ENCODE results near the gene NUMBL. TPM values are rescaled to one million over a fixed set of nuclear protein-coding genes. Genes with fewer than 3 reads are reported as not detected.
"Not testable (repeated sequence)": the region's sequence is repeated elsewhere in the genome, so short reads cannot be mapped to it uniquely, and the experiment has no call there.

NUMBL gene
- total RNA-seq, 2 experiments from 2014 or later: 4.9 to 8.9 TPM

DNA sequence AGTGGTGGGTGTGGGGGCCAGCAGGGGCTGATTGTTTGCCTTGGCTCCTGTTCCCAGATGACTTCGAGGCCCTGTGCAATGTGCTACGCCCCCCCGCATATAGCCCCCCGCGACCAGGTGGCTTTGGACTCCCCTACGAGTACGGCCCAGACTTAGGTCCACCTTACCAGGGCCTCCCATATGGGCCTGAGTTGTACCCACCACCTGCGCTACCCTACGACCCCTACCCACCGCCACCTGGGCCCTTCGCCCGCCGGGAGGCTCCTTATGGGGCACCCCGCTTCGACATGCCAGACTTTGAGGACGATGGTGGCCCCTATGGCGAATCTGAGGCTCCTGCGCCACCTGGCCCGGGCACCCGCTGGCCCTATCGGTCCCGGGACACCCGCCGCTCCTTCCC, 63.5 kb downstream of the NUMBL start:
- ChIA-PET CTCF (ENCODE audit: unreplicated experiment) (no interaction called here), POLR2A (no interaction called here)
- H3K36me3 ChIP-seq (ENCODE audit: insufficient read depth, low read length): peaks cover 13% of the 10 kb centered on the region
- H3K4me3 ChIP-seq (ENCODE audit: low read depth, low read length, poor library complexity, severe bottlenecking): no peak overlapping the region
- no peaks in the 10 kb centered on the region for H3K79me2 ChIP-seq (ENCODE audit: insufficient read depth, low read depth, low read length)
- H3K4me1 ChIP-seq (ENCODE audit: insufficient read depth, low read length, poor library complexity, severe bottlenecking): no peaks in the 10 kb centered on the region
- intact Hi-C loops (cut with micrococcal nuclease; ENCODE audit: unreplicated experiment): no loop called here
- no peaks in the 10 kb centered on the region for H3K9me2 ChIP-seq (ENCODE audit: insufficient read depth, low read length)
- TF ChIP-seq, protein P1, sequence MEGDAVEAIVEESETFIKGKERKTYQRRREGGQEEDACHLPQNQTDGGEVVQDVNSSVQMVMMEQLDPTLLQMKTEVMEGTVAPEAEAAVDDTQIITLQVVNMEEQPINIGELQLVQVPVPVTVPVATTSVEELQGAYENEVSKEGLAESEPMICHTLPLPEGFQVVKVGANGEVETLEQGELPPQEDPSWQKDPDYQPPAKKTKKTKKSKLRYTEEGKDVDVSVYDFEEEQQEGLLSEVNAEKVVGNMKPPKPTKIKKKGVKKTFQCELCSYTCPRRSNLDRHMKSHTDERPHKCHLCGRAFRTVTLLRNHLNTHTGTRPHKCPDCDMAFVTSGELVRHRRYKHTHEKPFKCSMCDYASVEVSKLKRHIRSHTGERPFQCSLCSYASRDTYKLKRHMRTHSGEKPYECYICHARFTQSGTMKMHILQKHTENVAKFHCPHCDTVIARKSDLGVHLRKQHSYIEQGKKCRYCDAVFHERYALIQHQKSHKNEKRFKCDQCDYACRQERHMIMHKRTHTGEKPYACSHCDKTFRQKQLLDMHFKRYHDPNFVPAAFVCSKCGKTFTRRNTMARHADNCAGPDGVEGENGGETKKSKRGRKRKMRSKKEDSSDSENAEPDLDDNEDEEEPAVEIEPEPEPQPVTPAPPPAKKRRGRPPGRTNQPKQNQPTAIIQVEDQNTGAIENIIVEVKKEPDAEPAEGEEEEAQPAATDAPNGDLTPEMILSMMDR (conservative IDR thresholded peaks at IDR 0.05; ENCODE audit: low read length): no peak
- no peak for TF ChIP-seq EZH2phosphoT487 (IDR thresholded peaks at IDR 0.05; ENCODE audit: borderline replicate concordance, low read depth, low read length)
- no TSS peak for BruUV-seq (replicated peaks)
- DNase-seq (ENCODE audit: low spot score): no peak
- no peak overlapping the region for H3K4me2 ChIP-seq (ENCODE audit: low read length)
- no peak overlapping the region for H3K27ac ChIP-seq (ENCODE audit: low read depth, low read length, poor library complexity, severe bottlenecking)
- no peaks in the 10 kb centered on the region for H4K20me1 ChIP-seq (ENCODE audit: insufficient read depth, low read length)
- H2AFZ ChIP-seq (ENCODE audit: low read length): no peak overlapping the region
- H3K9me3 ChIP-seq (ENCODE audit: low read length): no peaks in the 10 kb centered on the region

DNA sequence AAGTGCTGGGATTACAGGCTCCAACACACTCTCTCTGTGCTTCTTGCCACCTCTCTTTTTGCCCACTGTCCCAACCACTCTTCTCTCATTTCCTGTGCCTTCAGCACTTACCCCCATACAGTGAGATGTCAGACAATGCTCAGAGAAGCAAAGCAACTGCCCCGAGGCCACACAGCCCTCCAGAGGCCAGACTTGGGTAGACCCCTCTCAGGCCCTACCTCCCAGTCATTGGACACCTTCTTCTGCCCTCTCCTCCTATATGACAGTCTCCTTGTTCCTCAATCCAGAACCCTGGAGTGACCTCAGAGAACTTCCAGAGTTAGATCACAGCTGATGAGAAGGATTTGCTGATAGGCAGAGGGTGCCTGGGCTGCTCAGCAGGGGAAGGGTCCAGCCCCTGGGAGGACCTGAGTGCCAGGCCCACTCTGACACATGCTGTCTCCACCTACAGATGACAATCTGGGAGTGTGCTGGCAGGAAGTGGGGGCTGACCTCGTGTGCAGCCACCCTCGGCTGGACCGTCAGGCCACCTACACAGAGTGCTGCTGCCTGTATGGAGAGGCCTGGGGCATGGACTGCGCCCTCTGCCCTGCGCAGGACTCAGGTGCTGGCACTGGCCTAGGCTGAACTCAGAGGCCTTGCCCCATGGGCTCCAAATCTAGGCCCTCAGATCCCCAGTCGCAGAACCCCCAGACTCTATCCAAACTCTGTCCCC, 64.9 kb downstream of the NUMBL start:
- Histone ChIP-seq H2AFZ (ENCODE audit: low read length) (no peak overlapping the region), H3K79me2 (ENCODE audit: insufficient read depth, low read depth, low read length) (no peaks in the 10 kb centered on the region), H4K20me1 (ENCODE audit: insufficient read depth, low read length) (no peaks in the 10 kb centered on the region), H3K4me1 (ENCODE audit: insufficient read depth, low read length, poor library complexity, severe bottlenecking) (no peaks in the 10 kb centered on the region), H3K9me3 (ENCODE audit: low read length) (no peaks in the 10 kb centered on the region), H3K36me3 (ENCODE audit: insufficient read depth, low read length) (peaks cover 20% of the 10 kb centered on the region), H3K4me3 (ENCODE audit: low read depth, low read length, poor library complexity, severe bottlenecking) (no peak overlapping the region), H3K27ac (ENCODE audit: low read depth, low read length, poor library complexity, severe bottlenecking) (no peak overlapping the region), H3K4me2 (ENCODE audit: low read length) (no peak overlapping the region), H3K9me2 (ENCODE audit: insufficient read depth, low read length) (no peaks in the 10 kb centered on the region)
- BruUV-seq (replicated peaks): no TSS peak
- TF ChIP-seq, protein P1 (conservative IDR thresholded peaks at IDR 0.05; ENCODE audit: low read length): no peak
- no peak for TF ChIP-seq EZH2phosphoT487 (IDR thresholded peaks at IDR 0.05; ENCODE audit: borderline replicate concordance, low read depth, low read length)
- no peak for DNase-seq (ENCODE audit: low spot score)
- intact Hi-C loops (cut with micrococcal nuclease; ENCODE audit: unreplicated experiment): no loop called here
- ChIA-PET POLR2A (no interaction called here), CTCF (ENCODE audit: unreplicated experiment) (no interaction called here)

DNA sequence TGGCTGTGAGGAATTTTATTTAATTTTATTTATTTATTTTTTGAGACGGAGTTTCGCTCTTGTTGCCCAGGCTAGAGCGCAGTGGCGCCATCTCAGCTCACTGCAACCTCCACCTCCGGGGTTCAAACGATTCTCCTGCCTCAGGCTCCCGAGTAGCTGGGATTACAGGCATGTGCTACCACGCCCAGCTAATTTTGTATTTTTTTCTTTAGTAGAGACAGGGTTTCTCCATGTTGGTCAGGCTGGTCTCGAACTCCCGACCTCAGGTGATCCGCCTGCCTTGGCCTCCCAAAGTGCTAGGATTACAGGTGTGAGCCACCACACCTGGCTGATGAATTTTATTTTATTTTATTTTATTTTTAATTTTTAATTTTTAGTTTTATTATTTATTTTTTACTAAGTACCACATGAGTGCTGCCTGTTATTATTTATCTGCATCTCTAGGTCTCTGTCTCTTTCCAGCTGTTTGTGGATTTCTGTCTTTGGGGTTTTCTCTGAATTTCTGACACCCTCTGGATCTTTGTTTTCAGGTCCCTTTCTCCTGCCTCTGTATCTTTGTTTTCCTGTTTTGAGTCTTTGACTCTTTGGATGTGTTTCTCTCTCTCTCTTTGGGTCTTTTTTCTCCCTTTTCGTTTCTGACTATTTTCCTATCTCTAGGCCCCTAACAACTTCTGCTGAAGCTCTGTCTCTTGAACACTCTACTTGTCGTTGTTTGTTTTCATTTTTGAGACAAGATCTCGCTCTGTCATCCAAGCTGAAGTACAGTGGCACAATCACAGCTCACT, 65.9 kb downstream of the NUMBL start:
- CTCF ChIA-PET (ENCODE audit: unreplicated experiment); intact Hi-C loops (cut with micrococcal nuclease; ENCODE audit: unreplicated experiment); H3K27ac ChIP-seq (ENCODE audit: low read depth, low read length, poor library complexity, severe bottlenecking); H3K4me1 ChIP-seq (ENCODE audit: insufficient read depth, low read length, poor library complexity, severe bottlenecking); H3K79me2 ChIP-seq (ENCODE audit: insufficient read depth, low read depth, low read length); H4K20me1 ChIP-seq (ENCODE audit: insufficient read depth, low read length); H3K4me3 ChIP-seq (ENCODE audit: low read depth, low read length, poor library complexity, severe bottlenecking); H3K4me2 ChIP-seq (ENCODE audit: low read length); DNase-seq (ENCODE audit: low spot score); H3K9me3 ChIP-seq (ENCODE audit: low read length); BruUV-seq (replicated peaks); POLR2A ChIA-PET; H2AFZ ChIP-seq (ENCODE audit: low read length); H3K9me2 ChIP-seq (ENCODE audit: insufficient read depth, low read length): not testable (repeated sequence)
- H3K36me3 ChIP-seq (ENCODE audit: insufficient read depth, low read length): peaks cover 25% of the 10 kb centered on the region
